ACC112 (cell line): ENCODE results near the gene ABTB2.

Source experiments
- H2AFZ ChIP-seq: fragments of 200-600 bp; sonication (generic); one replicate; pipeline ENCODE4 v1.6.0; 2017; ENCODE audit warnings: antibody characterized with exemption, low read length; ENCODE audit not compliant: unreplicated experiment
- H3K27ac ChIP-seq: fragments of 200-600 bp; sonication (generic); 2 replicates; pipeline ENCODE4 v1.5.1; 2014; ENCODE audit warnings: low read depth, mild to moderate bottlenecking, antibody characterized with exemption, low read length, moderate library complexity
- H3K27me3 ChIP-seq: fragments of 200-600 bp; sonication (generic); 2 replicates; pipeline ENCODE4 v1.6.1; 2014; ENCODE audit warnings: mild to moderate bottlenecking, antibody characterized with exemption, low read length, moderate library complexity, mixed read lengths; ENCODE audit not compliant: insufficient read depth
- H3K36me3 ChIP-seq: fragments of 200-600 bp; sonication (generic); 2 replicates; pipeline ENCODE4 v1.6.1; 2016; ENCODE audit warnings: mild to moderate bottlenecking, antibody characterized with exemption, low read length, moderate library complexity, mixed read lengths; ENCODE audit not compliant: insufficient read depth
- H3K4me1 ChIP-seq: fragments of 200-600 bp; sonication (generic); one replicate; pipeline ENCODE4 v1.6.1; 2016; ENCODE audit warnings: low read length, mixed read lengths; ENCODE audit not compliant: insufficient read depth, unreplicated experiment, control insufficient read depth
- H3K4me3 ChIP-seq: fragments of 200-600 bp; sonication (generic); 2 replicates; pipeline ENCODE4 v1.5.1; 2014; ENCODE audit warnings: mild to moderate bottlenecking, low read depth, low read length
- H3K79me2 ChIP-seq: fragments of 200-600 bp; sonication (generic); one replicate; pipeline ENCODE4 v1.6.0; 2016; ENCODE audit warnings: low read length; ENCODE audit not compliant: control insufficient read depth, unreplicated experiment, insufficient read depth

The ABTB2 gene

DNA sequence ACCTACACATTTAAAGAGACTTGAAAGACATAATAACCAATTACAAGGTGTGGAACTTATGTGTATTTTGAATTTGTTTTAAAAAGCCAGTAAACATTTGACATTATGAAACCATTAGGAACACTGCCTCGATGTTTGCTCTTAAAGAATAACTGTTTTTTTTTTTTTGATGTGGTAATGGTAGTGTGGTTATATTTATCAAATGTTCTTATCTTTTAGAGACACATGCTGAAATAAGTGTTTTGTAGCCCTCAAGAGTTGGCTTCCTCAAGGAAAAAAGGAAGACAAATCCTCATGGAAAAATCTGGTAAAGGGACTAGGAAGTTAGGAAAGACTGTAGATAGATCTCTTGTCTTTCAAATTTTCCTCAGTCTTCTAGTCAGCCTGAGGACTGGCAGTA lies 2.2 kb upstream of the ABTB2 start:
- H3K4me3 ChIP-seq: no peak overlapping the region
- H2AFZ ChIP-seq: no peak overlapping the region
- no peaks in the 10 kb centered on the region for H3K36me3 ChIP-seq
- H3K4me1 ChIP-seq: peaks cover 14% of the 10 kb centered on the region
- H3K27ac ChIP-seq: no peak overlapping the region
- H3K27me3 ChIP-seq: no peaks in the 10 kb centered on the region
- peaks cover 19% of the 10 kb centered on the region for H3K79me2 ChIP-seq

DNA sequence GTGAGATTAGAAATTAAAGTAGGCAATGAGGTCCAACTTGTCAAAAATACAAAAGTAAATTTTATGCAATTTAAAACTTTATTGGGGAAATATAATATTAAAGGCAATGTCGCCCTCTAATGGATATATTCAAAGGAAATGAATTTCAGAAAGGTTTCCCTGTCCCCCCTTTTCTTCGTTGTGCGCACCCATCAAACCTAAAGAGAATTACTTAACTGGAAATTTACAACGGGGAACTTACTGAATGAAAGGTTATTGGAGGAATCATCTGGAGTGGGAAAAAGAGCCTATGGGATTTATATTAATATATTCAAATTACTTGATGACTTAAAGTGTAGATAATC lies 1.7 kb upstream of the ABTB2 start:
- Histone ChIP-seq H3K36me3 (no peaks in the 10 kb centered on the region), H2AFZ (no peak overlapping the region), H3K4me3 (peak overlapping the region; percentile 74), H3K79me2 (peaks cover 23% of the 10 kb centered on the region), H3K27me3 (no peaks in the 10 kb centered on the region), H3K27ac (no peak overlapping the region), H3K4me1 (peaks cover 19% of the 10 kb centered on the region)

DNA sequence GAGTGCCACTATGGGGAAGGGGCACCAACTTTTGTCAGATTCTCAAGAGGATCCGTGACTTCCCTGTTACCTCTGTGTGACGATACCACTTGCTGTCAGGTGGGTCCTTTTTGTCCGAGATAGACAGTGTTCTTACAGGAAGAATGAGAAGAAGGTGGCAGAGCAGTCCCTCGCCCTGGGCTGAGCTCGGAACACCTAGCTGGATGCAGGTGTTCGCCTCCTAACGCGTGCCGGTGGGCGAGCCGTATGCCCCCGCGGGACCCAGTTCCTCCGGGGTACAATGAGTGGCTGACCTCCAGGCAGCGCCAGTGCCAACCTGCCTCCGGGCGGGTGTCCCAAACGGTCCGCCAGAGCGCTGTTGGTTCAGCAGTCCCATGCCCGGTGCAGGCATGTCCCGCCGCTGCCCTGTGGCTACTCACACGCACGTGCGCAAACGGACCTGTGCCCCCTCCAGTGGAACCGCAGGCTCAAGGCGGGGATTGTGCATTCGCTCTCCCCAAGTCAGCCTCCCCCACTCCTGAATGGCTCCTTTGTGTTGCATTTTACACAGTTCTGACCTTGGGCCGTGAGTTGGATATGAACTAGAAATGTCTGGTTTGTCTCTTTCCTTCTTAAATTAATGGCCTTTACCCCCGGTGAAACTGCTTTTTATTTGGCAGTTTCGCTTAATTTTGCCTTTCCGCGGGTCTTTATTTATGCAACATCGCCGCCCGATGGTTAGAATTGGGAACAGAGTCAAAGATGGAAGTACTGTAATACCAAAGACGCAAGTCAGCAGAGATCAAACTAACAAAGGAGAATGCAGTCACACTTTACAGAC lies 1.1 kb upstream of the ABTB2 start:
- Histone ChIP-seq H3K27ac (no peak overlapping the region), H2AFZ (peak overlapping the region; percentile 2), H3K4me1 (peaks cover 20% of the 10 kb centered on the region), H3K4me3 (peak overlapping the region; percentile 74), H3K79me2 (peaks cover 25% of the 10 kb centered on the region), H3K36me3 (no peaks in the 10 kb centered on the region), H3K27me3 (no peaks in the 10 kb centered on the region)

DNA sequence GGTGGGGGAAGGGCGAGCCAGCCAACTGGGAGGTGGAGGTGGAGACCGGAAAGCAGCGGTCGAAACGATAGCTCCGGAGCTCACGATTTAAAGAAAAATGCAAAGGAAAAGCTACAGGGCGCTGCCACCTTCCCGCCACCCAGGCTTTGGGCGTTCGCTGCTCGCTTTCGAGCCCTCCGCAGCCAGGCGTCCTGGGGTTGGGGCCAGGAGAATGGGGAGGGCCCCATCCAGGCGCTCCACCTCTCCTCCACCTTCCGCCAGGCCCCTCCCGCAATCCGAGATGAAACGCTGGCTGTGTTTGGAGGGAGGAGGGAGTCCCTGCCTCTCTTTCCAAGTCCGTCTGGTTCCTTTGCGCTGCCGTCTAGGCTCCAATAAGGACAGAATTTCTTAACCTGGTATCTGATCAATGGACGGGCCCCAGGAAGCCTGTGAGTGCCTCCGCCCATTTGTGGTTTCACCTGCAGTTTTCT lies 483 bp upstream of the ABTB2 start:
- no peaks in the 10 kb centered on the region for H3K36me3 ChIP-seq

DNA sequence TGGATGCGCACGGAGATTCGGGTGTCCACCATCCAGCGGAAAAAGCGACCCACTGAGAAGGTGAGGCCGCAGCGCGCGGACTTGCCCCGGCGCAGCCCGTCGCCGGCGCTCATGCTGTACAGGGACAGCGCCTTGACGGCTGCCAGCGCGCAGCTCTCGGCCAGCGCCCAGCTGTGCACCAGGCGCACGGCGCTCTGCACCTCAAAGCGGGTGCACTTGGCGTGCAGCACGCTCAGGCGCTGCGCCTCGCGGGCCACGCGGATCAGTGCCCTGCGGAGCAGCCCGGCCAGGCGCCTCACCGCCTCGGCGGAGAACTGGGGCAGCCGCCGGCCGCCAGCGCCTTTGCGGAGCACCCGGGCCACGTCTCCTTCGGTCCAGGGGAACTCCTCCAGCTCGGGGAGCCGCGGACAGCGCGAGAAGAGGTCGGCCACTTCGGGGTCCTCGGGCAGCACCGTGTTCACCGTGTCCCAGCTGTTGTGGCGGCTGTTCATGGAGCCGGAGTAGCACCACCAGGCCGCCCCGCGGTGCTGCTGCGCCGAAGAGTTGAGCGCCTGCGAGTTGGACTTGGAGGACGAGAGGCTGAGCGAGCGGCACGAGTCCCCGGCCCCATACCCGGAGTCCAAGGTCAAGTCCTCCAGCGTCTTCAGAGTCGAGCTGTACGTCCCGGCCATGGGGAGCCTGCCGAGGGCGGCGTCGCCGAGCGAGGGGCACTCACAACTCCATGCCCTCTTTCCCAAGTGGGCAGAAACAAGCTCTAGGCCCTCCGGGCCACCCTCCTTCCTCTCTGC lies 703 bp downstream of the ABTB2 start:
- Histone ChIP-seq H3K79me2 (peaks cover 28% of the 10 kb centered on the region), H3K4me1 (peaks cover 20% of the 10 kb centered on the region), H3K27ac (no peak overlapping the region), H3K27me3 (no peaks in the 10 kb centered on the region), H3K4me3 (peak overlapping the region; percentile 88), H3K36me3 (no peaks in the 10 kb centered on the region), H2AFZ (peak overlapping the region; percentile 62)

More for the DNA sequence above, 483 bp upstream of the ABTB2 start:
- peaks cover 20% of the 10 kb centered on the region for H3K4me1 ChIP-seq
- H3K4me3 ChIP-seq: peak overlapping the region; percentile 74
- H2AFZ ChIP-seq: peak overlapping the region; percentile 2
- peaks cover 28% of the 10 kb centered on the region for H3K79me2 ChIP-seq
- H3K27ac ChIP-seq: no peak overlapping the region
- no peaks in the 10 kb centered on the region for H3K27me3 ChIP-seq

DNA sequence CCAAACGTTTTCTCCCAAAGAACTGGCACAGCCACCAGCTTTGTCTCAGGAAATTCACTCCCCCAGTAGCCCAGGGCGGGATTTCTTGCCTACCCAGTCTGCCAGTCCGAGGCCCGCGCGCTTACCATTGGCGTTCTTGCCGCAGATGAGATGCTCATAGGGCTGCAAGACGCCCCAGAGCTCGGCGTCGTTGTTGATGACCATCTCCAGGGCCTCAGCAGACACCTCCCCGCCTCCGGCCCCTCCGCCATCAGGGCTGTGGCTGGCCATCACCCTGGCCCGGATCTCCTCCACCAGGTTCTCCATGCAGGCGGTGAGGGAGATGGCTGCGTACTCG lies 1.3 kb downstream of the ABTB2 start:
- Histone ChIP-seq H2AFZ (peak overlapping the region; percentile 13), H3K36me3 (no peaks in the 10 kb centered on the region), H3K79me2 (peaks cover 28% of the 10 kb centered on the region), H3K27ac (no peak overlapping the region), H3K27me3 (no peaks in the 10 kb centered on the region), H3K4me1 (peaks cover 20% of the 10 kb centered on the region), H3K4me3 (peak overlapping the region; percentile 88)

DNA sequence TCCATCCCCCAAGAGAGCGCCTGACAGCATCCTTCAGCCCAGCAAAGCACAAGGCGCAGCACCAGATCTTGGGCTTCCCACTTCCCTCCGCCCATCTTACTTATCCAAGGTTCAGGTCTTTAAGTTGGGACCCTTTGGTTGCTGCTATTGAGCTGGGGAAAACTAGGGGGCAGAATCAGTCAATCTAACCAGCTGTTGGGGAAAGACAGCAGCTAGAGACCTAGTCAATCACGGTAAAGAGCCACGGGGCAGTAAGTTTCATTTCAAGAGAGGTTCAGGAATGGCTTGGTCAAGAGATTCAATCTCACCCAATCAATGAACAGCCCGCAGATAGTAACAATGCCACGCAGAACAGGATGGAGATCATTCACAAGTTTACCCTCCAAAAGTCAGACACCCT lies 1.7 kb downstream of the ABTB2 start:
- Histone ChIP-seq H3K79me2 (peaks cover 28% of the 10 kb centered on the region), H3K27me3 (no peaks in the 10 kb centered on the region), H3K27ac (no peak overlapping the region), H3K4me3 (peak overlapping the region; percentile 88), H3K36me3 (no peaks in the 10 kb centered on the region), H2AFZ (no peak overlapping the region), H3K4me1 (peaks cover 20% of the 10 kb centered on the region)

DNA sequence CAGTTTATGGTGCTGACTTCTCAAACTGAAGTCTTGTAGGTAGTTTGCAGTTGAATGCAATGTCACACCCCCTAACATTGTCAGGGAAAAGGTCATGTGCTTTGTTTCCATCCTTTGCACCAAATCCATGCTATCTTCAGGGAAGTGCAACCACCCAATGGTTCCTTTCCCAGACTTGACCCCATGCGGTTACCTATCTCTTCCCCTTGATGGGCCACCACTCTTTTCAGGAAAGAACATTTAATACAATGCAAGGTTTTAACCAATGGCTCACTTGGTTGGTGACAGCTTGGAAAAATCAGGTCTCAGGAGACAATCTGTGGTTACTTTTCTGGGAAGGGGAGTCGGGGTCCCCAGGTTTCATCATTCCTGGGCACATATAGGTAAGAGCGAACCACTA lies 2.1 kb downstream of the ABTB2 start:
- H2AFZ ChIP-seq: no peak overlapping the region
- peaks cover 28% of the 10 kb centered on the region for H3K79me2 ChIP-seq
- peaks cover 20% of the 10 kb centered on the region for H3K4me1 ChIP-seq
- H3K4me3 ChIP-seq: peak overlapping the region; percentile 88
- H3K36me3 ChIP-seq: no peaks in the 10 kb centered on the region
- H3K27ac ChIP-seq: no peak overlapping the region
- no peaks in the 10 kb centered on the region for H3K27me3 ChIP-seq

DNA sequence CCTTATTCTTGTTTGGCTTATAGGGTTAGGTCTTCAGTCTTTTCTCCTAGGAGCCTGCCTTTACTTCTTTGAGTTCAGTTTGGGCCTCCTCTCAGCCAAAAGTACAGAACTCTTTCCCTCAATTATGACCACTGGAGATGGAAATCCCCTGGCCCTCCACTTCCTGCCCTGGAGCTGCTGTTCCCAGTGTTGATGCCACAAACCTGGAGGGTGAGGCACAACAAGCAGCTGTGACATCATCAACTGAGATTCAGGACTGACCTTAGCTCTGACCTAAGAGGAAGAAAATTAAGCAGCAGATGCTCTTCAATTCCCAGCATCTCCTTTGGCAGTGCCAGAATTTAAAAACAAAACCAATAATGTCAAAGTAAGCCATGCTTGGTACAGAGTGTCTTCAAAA lies 3.0 kb downstream of the ABTB2 start:
- Histone ChIP-seq H3K79me2 (peaks cover 28% of the 10 kb centered on the region), H3K4me1 (peaks cover 24% of the 10 kb centered on the region), H3K27me3 (no peaks in the 10 kb centered on the region), H3K4me3 (peak overlapping the region; percentile 88), H3K36me3 (no peaks in the 10 kb centered on the region), H2AFZ (no peak overlapping the region), H3K27ac (no peak overlapping the region; the same call in 1 of the 2 replicates)

DNA sequence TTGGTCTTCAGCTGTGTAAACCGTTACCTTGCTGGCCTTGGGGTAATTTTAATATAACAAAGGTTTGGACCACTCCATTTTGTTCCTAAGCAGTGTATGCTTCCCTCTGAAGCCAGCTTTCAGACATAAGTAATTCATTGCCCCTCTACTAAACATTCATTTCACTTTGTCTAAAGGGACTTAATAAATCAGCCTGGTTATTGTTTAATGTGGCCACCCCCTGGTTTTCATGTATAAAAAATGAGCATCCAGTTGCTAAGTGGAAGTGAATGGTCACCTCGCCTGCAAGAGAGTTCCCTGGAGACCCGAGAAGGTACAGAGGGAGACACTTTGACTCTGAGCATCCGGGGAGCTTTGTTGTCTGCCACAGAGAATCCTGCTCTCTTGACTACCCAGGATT lies 3.9 kb downstream of the ABTB2 start:
- H3K4me3 ChIP-seq: no peak overlapping the region
- H3K4me1 ChIP-seq: peaks cover 27% of the 10 kb centered on the region
- no peak overlapping the region for H3K27ac ChIP-seq
- peaks cover 28% of the 10 kb centered on the region for H3K79me2 ChIP-seq
- no peaks in the 10 kb centered on the region for H3K36me3 ChIP-seq
- H3K27me3 ChIP-seq: no peaks in the 10 kb centered on the region
- H2AFZ ChIP-seq: no peak overlapping the region
